GOT3 (cell line): ENCODE measurements around the gene NAA60.

Experiments used
- DNase-seq: peaks from one replicate; lab custom pipeline; 2025; ENCODE audit warnings: mixed read lengths; lab: John Stamatoyannopoulos, UW

Gene NAA60

GRCh38 chr16:3443108-3444031 lies at the start of gene NAA60, which contains the start of gene ZNF597:
TSS of gene NAA60 (plus strand) at chr16:3443680. CDS start at chr16:3476228, 32,548 bp downstream.
TSS of gene ZNF597 (minus strand) at chr16:3443504. CDS start at chr16:3443153, 351 bp downstream.
- DNase-seq, result peak; percentile 50

- no peak for DNase-seq
These were observed 43.1 kb upstream of the NAA60 start for GRCh38 chr16:3400446-3400778.

GRCh38 chr16:3400779-3401688 lies 42.4 kb upstream of the NAA60 start, which contains the start of the genes ZNF174 and ZSCAN32:
TSS of gene ZNF174 (plus strand) at chr16:3401215. CDS start at chr16:3402005, 790 bp downstream.
TSS of gene ZSCAN32 (minus strand) at chr16:3401004. CDS start at chr16:3397557, 3,447 bp downstream.
- DNase-seq, result peak; percentile 92

DNA sequence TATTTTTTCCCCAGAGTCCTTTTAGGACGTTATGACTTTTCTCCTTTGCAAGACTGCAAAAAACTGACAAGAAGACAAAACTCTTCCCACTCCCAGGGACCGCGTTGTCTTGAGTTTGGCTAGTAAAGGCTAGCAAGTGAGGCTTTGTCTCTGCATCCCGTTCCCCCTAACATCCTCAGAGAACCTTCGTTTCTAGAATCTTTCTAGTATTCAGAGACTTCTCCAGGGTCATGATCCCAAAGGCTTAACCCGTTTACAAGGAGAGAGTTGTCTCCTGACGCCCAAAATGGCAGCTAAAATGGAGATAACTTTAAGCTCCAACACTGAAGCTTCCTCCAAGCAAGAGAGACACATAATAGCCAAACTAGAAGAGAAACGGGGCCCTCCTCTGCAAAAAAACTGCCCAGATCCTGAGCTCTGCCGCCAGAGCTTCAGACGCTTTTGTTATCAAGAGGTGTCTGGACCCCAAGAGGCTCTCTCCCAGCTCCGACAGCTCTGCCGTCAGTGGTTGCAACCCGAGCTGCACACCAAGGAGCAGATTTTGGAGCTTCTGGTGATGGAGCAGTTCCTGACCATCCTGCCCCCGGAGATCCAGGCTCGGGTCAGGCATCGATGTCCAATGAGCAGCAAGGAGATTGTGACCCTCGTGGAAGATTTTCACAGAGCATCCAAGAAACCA lies 41.6 kb upstream of the NAA60 start:
- no peak for DNase-seq

- DNase-seq, result no peak
These were observed 34.8 kb upstream of the NAA60 start for GRCh38 chr16:3408561-3409197.

DNA sequence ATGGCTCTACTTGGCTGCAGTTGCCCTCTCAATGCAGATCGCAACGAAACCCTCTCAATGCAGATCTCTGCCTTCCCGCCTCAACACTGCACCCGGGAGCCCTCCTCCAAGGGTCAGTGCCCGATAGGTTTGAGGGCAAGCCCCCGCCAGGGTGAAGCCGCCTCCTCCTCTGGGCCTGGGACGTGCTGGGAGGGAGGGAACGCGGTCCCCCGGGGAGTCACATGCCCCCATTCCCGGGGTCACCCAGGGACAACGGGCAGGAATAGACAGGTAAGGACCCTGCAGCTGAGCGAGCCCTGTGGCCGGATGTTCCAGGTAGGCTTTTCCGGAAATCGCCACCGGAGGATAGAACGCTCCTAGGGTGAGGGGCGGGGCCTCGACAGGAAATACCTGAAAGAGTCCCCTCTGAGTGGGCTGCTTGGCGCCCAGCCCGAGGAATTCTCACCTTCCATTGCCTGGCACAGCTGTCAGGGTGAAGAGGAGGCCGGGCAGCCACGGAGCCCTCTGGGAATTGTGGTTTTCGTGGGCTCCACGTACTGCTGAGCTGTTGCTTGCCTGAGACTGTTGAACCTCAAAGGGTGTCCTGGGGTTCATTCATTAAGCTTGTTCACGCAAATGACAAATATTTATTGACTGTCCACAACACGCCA lies 29.6 kb upstream of the NAA60 start:
- no peak for DNase-seq

DNA sequence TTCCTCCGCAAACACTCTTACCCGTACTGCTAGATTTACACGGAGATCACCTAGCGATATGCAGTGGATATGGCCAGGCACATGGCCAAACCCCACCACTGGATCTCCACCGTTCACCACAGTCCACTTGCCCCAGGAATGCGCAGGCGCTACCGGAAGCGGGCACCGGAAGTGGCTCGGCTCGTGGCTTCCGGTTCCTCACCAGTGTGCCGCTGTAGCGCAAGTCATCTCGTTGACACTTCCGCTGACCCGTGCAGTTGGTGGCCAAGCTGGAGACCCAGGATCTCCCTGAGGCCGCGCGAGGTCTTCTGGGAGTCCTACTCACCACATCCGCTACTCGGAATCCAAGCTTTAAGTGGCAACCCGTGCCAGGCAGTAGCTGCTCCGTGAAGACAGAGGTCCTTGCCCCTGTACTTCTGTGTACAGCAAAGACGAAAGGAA lies 11.7 kb upstream of the NAA60 start:
- peak; percentile 21 for DNase-seq

DNA sequence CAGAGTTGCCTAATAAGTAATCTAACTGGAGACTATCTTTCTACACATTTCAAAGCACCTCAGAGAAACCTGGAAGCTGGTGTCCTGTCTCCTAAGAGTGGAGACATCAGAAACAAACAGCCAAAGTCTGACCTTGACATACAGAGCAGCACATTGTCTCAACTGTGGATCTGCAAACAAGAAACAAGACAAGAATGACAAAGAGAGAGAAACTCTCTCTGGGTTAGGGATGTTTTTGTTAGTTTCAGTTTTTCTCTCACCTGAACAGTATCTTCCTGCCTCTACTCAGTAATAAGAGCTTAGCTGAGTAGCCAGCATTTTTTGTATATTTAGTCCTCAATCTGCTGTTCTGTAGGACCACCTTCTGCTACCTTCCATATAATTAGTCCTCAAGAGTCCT lies 9.1 kb upstream of the NAA60 start:
- no peak for DNase-seq

DNA sequence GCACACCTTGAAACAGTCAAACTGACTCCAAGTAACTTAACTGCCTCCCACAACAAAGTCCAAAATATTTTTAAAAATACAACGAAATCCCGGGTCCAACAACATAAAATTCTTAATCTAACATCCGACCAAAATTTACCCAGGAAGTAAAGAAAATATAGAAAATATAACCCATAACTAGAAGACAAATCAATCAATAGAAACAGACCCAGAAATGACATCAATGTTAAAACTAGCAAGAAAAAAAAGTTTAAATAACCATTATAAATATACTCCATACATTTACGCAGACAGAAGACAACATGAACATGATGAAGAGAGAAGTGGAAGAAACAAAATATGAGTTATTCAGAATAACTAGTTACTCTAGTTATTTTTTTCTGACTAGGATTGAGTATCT lies 3.8 kb upstream of the NAA60 start:
- no peak for DNase-seq

DNA sequence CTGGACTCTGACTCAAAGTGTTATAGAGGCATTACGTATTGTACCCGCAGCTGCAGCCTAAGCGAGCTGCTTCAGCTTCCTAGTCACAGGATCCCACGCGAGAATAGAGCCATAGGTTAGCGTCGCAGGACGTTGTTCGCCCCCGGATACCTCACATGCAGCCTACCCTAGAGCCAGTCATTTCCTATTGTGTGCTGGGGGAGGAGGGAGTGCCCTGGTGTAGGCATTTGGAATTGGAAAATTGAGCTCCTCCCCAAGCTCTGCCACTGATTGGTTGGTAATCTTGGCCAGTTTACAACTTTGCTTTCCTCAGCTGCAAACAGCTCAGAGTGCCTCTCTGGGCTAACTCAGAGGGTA lies 530 bp downstream of the NAA60 start:
- DNase-seq, result no peak

DNA sequence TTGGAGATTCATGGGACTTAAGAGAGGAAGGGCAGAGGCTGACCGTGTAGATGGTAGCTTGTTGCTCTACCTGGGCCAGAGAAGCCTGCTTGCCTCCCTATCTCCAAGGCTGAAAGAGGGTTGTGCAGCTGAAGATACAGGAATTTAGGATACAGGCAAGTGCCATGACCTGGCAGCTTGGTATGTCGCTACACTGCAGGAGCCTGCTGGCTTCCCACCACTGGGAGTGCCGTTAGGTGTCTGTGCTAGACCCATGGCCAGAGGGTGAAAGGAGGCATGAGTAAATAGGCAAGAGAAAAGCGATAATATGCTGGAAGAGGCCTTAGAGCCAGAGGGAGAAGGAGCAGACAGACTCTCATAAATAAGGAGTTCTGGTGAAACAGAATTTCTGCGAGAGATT lies 10.6 kb downstream of the NAA60 start:
- no peak for DNase-seq

GRCh38 chr16:3454631-3455147 lies 11.2 kb downstream of the NAA60 start:
- DNase-seq, result no peak

DNA sequence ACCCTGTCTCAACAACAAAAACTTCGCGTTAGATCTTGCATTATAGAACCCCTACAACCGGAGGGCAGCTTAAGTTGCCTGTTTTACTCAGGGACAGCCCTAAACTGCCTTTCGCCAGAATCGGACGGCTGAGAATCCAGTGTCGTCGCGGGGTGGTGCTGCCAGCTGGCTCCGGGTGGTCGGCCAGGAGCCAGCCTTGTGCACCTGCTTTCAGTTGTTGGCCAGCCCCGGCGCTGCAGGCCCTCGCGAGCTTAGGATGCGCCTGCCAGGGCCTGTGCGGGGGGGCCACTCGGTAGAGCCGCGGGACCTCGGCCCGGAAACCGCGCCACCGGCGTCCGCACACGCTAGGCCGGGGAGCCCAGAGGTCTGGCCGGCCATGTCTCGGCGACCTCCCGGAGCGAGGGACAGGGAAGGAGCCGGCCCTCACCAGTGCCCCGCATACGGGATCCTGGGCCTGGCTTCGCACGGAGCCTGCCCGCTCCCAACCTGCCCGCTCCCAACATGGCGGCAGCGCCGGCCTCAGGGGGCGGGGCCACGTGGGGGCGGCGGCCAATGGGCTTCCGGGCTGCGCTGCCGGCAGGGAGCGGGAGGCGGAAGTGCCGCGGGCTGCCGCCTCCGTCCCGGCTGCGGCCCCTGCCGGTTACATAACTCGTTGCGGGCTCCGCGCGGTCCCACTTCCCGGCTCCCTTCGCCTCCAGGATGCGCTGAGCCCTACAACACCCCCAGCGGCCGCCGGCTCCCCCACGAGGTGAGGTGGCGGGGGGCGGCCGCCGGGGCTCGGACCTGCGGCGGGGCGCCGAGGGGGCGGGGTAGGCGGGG lies 14.2 kb downstream of the NAA60 start:
- peak; percentile 73 for DNase-seq

- DNase-seq, result no peak
These were observed 14.9 kb downstream of the NAA60 start for GRCh38 chr16:3458278-3458851.

DNA sequence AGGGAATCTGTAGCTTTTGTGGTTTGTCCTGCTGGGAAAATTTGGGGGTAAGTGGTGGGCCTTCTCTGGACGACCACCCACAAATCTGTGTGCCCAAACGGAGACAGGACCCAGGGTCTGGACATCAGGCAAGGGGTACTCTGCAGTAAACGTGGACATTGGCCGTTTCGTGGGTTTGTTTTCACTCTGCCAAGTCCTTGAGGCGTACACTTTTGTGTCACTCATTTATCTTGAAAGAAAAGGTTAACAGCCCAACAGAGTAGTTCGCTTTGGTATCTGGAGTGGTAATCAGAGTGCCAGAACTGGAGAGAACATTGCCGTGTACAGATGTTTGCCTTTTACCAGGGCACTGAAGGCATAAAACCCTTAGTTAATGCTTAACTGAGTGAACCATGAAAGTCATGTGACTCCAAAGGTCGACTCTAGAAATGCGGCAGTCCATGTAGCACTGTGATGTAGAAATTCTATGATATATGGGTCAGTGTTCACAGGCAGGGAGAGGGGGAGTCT lies 15.4 kb downstream of the NAA60 start:
- DNase-seq, result no peak

DNA sequence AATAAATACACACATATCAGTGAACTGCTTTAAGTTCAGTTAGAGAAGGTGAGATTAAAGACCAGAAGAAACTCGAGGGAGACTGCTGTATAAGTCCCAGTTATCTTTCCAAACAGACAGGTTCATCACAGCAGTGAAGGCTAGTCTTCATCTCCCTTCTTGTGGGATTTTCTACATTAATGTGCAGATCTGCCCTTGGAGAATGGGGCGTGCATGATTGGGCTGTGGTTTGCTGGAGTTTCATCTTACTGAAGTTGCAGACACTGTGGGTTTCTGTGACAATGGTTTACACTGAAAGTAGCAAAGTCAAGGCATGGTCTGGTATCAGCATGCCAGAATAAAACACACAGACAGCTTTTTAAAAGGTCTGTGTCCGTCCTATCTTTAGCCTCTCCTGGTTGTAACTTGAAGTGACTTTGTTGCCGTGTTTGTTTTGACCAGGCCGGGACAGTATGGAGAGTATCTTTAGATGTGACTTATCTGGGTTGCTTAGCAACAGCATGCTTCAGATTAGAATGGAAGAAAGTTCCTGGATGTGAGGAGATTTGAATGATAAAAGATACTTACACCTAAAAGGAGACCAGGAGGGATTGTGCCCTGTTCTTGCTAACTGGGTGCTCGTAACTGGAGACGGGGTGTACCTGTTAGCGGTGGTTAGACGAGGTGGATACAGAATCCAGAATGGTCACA lies 16.1 kb downstream of the NAA60 start:
- no peak for DNase-seq

DNA sequence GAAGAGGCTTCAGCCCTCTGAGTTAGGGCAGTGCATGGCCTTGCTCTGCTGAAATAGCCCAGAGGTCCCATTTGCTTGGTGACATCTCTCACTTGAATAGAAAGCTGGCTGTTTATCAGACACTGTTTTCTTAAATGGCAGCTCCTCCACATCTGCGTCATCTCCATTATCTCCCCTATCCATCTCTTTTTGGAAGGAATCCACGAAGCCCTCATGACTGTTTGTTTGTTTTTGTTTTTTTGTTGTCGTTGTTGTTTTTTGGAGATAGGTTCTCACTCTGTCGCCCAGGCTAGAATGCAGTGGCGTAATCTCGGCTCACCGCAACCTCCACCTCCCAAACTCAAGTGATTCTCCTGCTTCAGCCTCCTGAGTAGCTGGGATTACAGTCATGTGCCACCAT lies 16.6 kb downstream of the NAA60 start:
- no peak for DNase-seq

- no peak for DNase-seq
These were observed 17.1 kb downstream of the NAA60 start for GRCh38 chr16:3460585-3460984.

- DNase-seq, result no peak
These were observed 17.7 kb downstream of the NAA60 start for GRCh38 chr16:3461151-3461550.
